Dedifferentiated amniotic fluid mesenchymal stem cell (primary cell): ENCODE measurements around the gene LRRC8C.

Source experiments
- DNase-seq: peaks from one replicate; pipeline ENCODE4 v3.0.0-alpha.2; 2016; ENCODE audit errors: extremely low spot score

Gene LRRC8C

GRCh38 chr1:89633800-89634625 lies 1.1 kb downstream of the LRRC8C start:
- DNase-seq = no peak

GRCh38 chr1:89635825-89636815 lies 3.2 kb downstream of the LRRC8C start:
- DNase-seq = peak; percentile 24

- DNase-seq = no peak
Measured at GRCh38 chr1:89637496-89637895, 4.6 kb downstream of the LRRC8C start.

GRCh38 chr1:89640440-89640839 lies 7.5 kb downstream of the LRRC8C start:
- no peak for DNase-seq

- DNase-seq = no peak
Measured at GRCh38 chr1:89641781-89642180, 8.9 kb downstream of the LRRC8C start.

GRCh38 chr1:89643577-89643976 lies 10.7 kb downstream of the LRRC8C start:
- no peak for DNase-seq

GRCh38 chr1:89644119-89644814 lies 11.3 kb downstream of the LRRC8C start:
- DNase-seq = no peak

GRCh38 chr1:89646259-89646658 lies 13.3 kb downstream of the LRRC8C start:
- DNase-seq = no peak

GRCh38 chr1:89649783-89650182 lies 16.9 kb downstream of the LRRC8C start:
- no peak for DNase-seq

GRCh38 chr1:89652373-89652772 lies 19.5 kb downstream of the LRRC8C start:
- DNase-seq = no peak

- DNase-seq = no peak
Measured at GRCh38 chr1:89657886-89658285, 25.0 kb downstream of the LRRC8C start.

- no peak for DNase-seq
Measured at GRCh38 chr1:89659322-89660081, 26.6 kb downstream of the LRRC8C start.

GRCh38 chr1:89660224-89661061 lies 27.5 kb downstream of the LRRC8C start:
- DNase-seq = no peak

- no peak for DNase-seq
Measured at GRCh38 chr1:89665941-89666340, 33.0 kb downstream of the LRRC8C start.

- no peak for DNase-seq
Measured at GRCh38 chr1:89666640-89667039, 33.7 kb downstream of the LRRC8C start.

GRCh38 chr1:89667691-89668090 lies 34.8 kb downstream of the LRRC8C start:
- no peak for DNase-seq

- no peak for DNase-seq
Measured at GRCh38 chr1:89668961-89669360, 36.0 kb downstream of the LRRC8C start.

- no peak for DNase-seq
Measured at GRCh38 chr1:89669441-89669840, 36.5 kb downstream of the LRRC8C start.

- DNase-seq = no peak
Measured at GRCh38 chr1:89670163-89670562, 37.2 kb downstream of the LRRC8C start.

- no peak for DNase-seq
Measured at GRCh38 chr1:89670711-89671110, 37.8 kb downstream of the LRRC8C start.
